Stimulated activated CD4-positive, alpha-beta T cell treated with anti-CD3 and anti-CD28 coated beads, Interleukin-1b, Interleukin-23, amount 100 ng/mL, for 24 hours (primary cell): Measurements from ENCODE around the gene NEAT1.

Experiments
- DNase-seq, 4 experiments: peaks; one replicate each; pipeline ENCODE4 v3.0.0-alpha.2; 2020; ENCODE audit warnings: low read depth in 4 of 4, low spot score in 1 of 4

NEAT1 gene

DNA sequence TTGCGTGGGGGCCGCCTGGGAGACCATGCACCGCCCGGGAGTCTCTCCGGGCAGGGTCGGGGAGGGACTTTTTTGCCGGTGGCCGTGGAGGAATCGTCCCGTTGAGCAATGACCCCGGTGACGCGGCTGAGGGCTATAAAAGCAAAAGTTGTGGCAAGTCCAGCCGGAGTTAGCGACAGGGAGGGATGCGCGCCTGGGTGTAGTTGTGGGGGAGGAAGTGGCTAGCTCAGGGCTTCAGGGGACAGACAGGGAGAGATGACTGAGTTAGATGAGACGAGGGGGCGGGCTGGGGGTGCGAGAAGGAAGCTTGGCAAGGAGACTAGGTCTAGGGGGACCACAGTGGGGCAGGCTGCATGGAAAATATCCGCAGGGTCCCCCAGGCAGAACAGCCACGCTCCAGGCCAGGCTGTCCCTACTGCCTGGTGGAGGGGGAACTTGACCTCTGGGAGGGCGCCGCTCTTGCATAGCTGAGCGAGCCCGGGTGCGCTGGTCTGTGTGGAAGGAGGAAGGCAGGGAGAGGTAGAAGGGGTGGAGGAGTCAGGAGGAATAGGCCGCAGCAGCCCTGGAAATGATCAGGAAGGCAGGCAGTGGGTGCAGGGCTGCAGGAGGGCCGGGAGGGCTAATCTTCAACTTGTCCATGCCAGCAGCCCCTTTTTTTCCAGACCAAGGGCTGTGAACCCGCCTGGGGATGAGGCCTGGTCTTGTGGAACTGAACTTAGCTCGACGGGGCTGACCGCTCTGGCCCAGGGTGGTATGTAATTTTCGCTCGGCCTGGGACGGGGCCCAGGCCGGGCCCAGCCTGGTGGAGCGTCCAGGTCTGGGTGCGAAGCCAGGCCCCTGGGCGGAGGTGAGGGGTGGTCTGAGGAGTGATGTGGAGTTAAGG, at the start of gene NEAT1:
NEAT1 (plus strand) TSS at position 166 of the 883 bp plus-strand sequence.
- peak; percentile 90 to 95 (median 92) for DNase-seq

GRCh38 chr11:65373839-65374580, 48.6 kb upstream of the NEAT1 start:
- DNase-seq = no peak

- no peak for DNase-seq
These were observed 47.6 kb upstream of the NEAT1 start for GRCh38 chr11:65375012-65375411.

- DNase-seq = no peak
These were observed 46.4 kb upstream of the NEAT1 start for GRCh38 chr11:65376138-65376713.

GRCh38 chr11:65377036-65377435, 45.6 kb upstream of the NEAT1 start:
- no peak for DNase-seq

GRCh38 chr11:65377777-65378176, 44.8 kb upstream of the NEAT1 start:
- no peak for DNase-seq

GRCh38 chr11:65378208-65378927, 44.2 kb upstream of the NEAT1 start:
- no peak for DNase-seq

GRCh38 chr11:65378928-65379638, 43.5 kb upstream of the NEAT1 start:
- DNase-seq = no peak

GRCh38 chr11:65379698-65380459, 42.7 kb upstream of the NEAT1 start:
- no peak for DNase-seq

DNA sequence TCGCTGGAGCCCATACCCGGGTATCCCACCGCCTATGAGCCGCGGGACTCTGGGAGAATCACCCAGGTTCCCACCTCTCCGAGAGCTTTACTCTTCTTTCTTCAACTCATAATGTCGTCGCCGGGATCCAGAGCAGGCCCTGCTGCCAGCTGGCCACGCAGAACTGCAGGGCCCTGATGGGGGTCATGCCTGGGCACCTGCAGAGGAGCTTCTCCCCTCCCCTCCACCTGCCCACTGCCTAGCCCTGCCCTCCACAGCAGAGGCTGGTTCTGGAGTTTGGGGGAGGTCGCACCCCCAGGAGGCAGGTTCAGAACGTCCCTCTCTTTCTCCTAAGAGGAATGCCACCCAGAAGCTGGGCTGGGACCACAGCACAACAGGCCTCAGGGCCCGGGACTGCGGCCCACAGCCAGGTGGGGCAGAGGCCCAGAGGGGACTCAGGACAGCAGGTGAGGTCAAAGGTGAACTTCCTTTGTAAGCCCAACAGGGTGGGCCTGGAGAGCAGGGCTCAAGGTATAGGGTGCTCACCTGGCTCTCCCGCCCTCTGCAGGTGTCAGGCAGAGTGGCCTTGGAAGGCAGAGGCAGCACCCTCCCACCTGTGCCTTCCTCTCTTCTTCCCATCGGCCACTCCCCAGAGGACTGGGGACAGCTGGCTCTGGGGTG, 42.0 kb upstream of the NEAT1 start:
- DNase-seq = no peak

DNA sequence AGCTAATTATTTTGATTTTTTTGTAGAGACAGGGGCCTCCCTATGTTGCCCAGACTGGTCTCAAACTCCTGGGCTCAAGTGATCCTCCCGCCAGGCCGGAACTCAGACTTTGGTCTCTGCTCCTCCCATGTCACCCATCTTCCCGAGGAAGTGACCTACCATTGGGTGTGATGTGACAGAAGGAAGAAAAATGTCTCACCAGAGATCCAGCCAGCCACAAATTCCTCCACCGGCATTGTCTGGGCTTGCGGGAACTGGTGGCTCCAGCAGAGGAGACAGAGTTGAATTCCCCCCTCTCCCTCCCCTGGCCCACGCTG, 40.9 kb upstream of the NEAT1 start:
- peak in 1 of 4 experiments; percentile 17 for DNase-seq

GRCh38 chr11:65382033-65382803, 40.4 kb upstream of the NEAT1 start, which contains the start of gene SLC25A45:
SLC25A45 (minus strand) TSS chr11:65382646; CDS start chr11:65381951, 695 bp downstream.
- peak; percentile 67 to 93 (median 84) for DNase-seq

GRCh38 chr11:65382804-65383368, 39.7 kb upstream of the NEAT1 start:
- DNase-seq = no peak

DNA sequence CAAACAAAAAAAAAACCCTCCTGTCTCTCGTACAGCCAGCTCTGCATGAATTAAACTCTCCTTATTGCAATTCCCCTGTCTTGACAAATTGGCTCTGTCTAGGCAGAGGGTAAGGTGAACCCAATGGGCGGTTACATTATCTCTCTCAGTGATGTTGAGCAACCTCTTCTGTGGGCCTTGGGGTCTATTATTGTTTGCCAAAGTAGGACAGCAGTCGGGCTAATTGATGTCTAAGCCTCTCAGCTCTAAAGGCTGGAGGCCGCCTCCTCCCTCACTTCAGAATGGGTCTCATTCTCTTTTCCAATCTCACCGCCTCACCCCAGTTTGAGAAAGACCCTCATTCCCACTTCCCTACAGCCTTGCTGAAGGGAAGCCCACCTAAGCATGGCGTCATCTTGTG, 38.8 kb upstream of the NEAT1 start:
- DNase-seq = no peak

DNA sequence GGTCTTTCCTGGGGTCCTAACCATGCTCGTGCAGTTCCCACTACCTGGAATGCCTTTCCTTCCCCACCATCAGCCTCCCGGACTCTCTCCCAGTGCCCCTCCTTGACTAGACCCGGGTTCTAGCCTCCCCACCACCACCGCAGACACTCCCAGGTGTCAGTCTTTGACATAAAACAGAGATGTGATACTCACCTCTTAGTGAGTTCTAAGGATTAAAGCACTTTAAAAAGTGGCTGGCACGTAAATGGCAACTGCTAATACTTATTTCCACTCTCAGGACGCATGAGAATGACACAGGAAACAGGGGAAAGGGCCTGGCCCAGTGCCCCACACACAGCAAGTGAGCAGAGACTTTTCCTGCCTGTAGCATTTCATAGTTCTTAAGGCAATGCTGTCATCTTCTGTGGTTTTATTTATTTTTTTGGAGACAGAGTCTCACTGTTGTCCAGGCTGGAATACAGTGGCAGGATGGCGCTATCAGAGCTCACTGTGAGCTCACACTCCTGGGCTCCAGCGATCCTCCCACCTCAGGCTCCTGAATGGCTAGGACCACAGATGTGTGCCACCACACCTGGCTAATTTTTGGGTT, 38.2 kb upstream of the NEAT1 start:
- DNase-seq = no peak

- peak; percentile 69 to 79 (median 74) for DNase-seq
These were observed 36.1 kb upstream of the NEAT1 start, which contains the start of gene FRMD8 for GRCh38 chr11:65386307-65387140. FRMD8 (plus strand) TSS chr11:65386637; CDS start chr11:65387037, 400 bp downstream.

- no peak for DNase-seq
These were observed 33.9 kb upstream of the NEAT1 start for GRCh38 chr11:65388731-65389130.
